Measurements from ENCODE around the gene TMLHE.
A peak's percentile ranks its signal among the peaks of the same experiment; 100 is the strongest.
"Not testable (repeated sequence)": the region's sequence is repeated elsewhere in the genome, so short reads cannot be mapped to it uniquely, and the experiment has no call there.

The TMLHE gene

GRCh38 chrX:155612312-155613224, at the start of gene TMLHE, which contains the start of gene SPRY3:
TMLHE (minus strand) TSS chrX:155612952; CDS start chrX:155545276, 67,676 bp downstream.
SPRY3 (plus strand) TSS chrX:155612586.
- no peak for DNase-seq (ENCODE audit: low spot score)

- no peak for DNase-seq (ENCODE audit: low spot score)
Observed at GRCh38 chrX:155662282-155662681, 49.5 kb upstream of the TMLHE start.

GRCh38 chrX:155645180-155645579, 32.4 kb upstream of the TMLHE start:
- DNase-seq (ENCODE audit: low spot score): no peak

GRCh38 chrX:155643240-155643639, 30.5 kb upstream of the TMLHE start:
- DNase-seq (ENCODE audit: low spot score): no peak

- not testable (repeated sequence) for DNase-seq (ENCODE audit: low spot score)
Observed at GRCh38 chrX:155641371-155641770, 28.6 kb upstream of the TMLHE start.

GRCh38 chrX:155637714-155638113, 25.0 kb upstream of the TMLHE start:
- DNase-seq (ENCODE audit: low spot score): no peak

- DNase-seq (ENCODE audit: low spot score): not testable (repeated sequence)
Observed at GRCh38 chrX:155635019-155635418, 22.3 kb upstream of the TMLHE start.

GRCh38 chrX:155632431-155633100, 19.8 kb upstream of the TMLHE start:
- peak; percentile 0 for DNase-seq (ENCODE audit: low spot score)

GRCh38 chrX:155620110-155620509, 7.4 kb upstream of the TMLHE start:
- DNase-seq (ENCODE audit: low spot score): not testable (repeated sequence)

GRCh38 chrX:155615938-155616337, 3.2 kb upstream of the TMLHE start:
- DNase-seq (ENCODE audit: low spot score): no peak

GRCh38 chrX:155613927-155614559, 1.3 kb upstream of the TMLHE start:
- no peak for DNase-seq (ENCODE audit: low spot score)

- no peak for DNase-seq (ENCODE audit: low spot score)
Observed at GRCh38 chrX:155611302-155611701, 1.4 kb downstream of the TMLHE start.

- no peak for DNase-seq (ENCODE audit: low spot score)
Observed at GRCh38 chrX:155592981-155593380, 19.8 kb downstream of the TMLHE start.

- no peak for DNase-seq (ENCODE audit: low spot score)
Observed at GRCh38 chrX:155592331-155592730, 20.4 kb downstream of the TMLHE start.

GRCh38 chrX:155577682-155578081, 35.1 kb downstream of the TMLHE start:
- no peak for DNase-seq (ENCODE audit: low spot score)

GRCh38 chrX:155563099-155563498, 49.7 kb downstream of the TMLHE start:
- no peak for DNase-seq (ENCODE audit: low spot score)

- DNase-seq (ENCODE audit: low spot score): no peak
Observed at GRCh38 chrX:155544881-155545280, 67.9 kb downstream of the TMLHE start.

- DNase-seq (ENCODE audit: low spot score): no peak
Observed at GRCh38 chrX:155535866-155536265, 76.9 kb downstream of the TMLHE start.

GRCh38 chrX:155534800-155535199, 78.0 kb downstream of the TMLHE start:
- DNase-seq (ENCODE audit: low spot score): no peak

GRCh38 chrX:155527023-155527422, 85.7 kb downstream of the TMLHE start:
- not testable (repeated sequence) for DNase-seq (ENCODE audit: low spot score)

GRCh38 chrX:155514225-155514624, 98.5 kb downstream of the TMLHE start:
- DNase-seq (ENCODE audit: low spot score): no peak

GRCh38 chrX:155505296-155505695, 107.5 kb downstream of the TMLHE start:
- no peak for DNase-seq (ENCODE audit: low spot score)

GRCh38 chrX:155495134-155495533, 117.6 kb downstream of the TMLHE start:
- not testable (repeated sequence) for DNase-seq (ENCODE audit: low spot score)

Data from COLO829 (cell line).